Right atrium auricular region (tissue), 2 donors: Measurements from ENCODE around the gene CCDC194. TPM values are rescaled to one million over a fixed set of nuclear protein-coding genes. Genes with fewer than 3 reads are reported as not detected.

Source experiments
- DNase-seq: peaks from one replicate; pipeline ENCODE4 v3.0.0-alpha.2; 2019; ENCODE audit warnings: low spot score
- H3K27ac ChIP-seq, 2 donors: fragments of 200-600 bp; sonication (generic); 1 replicate in 1 of 2; 2 replicates in 1 of 2; pipeline ENCODE4 v1.5.1; 2016 to 2019
- H3K27me3 ChIP-seq, 2 donors: fragments of 200-600 bp; sonication (generic); one replicate each; pipeline versions ENCODE4 v1.5.1 to v1.6.0; 2017 to 2019
- H3K36me3 ChIP-seq: fragments of 200-600 bp; sonication (generic); one replicate; pipeline ENCODE4 v1.5.1; 2016
- H3K4me1 ChIP-seq, 2 donors: fragments of 200-600 bp; sonication (generic); one replicate each; pipeline versions ENCODE4 v1.5.1 to v1.6.0; 2017 to 2019
- H3K4me3 ChIP-seq, 2 donors: fragments of 200-600 bp; sonication (generic); 1 replicate in 1 of 2; 2 replicates in 1 of 2; pipeline ENCODE4 v1.5.1; 2017 to 2019; ENCODE audit warnings: mild to moderate bottlenecking in 1 of 2, moderate library complexity in 1 of 2
- H3K9me3 ChIP-seq, 2 donors: fragments of 200-600 bp; sonication (generic); one replicate each; pipeline ENCODE4 v1.5.1; 2019
- total RNA-seq, 2 donors: library from RNA; depleted of rRNA; stranded (reverse); fragments of >200 nt; gene quantifications; one replicate each; pipeline ENCODE4 v1.1.0, GENCODE V29; 2016
- TF ChIP-seq, protein P1 (sequence below), 2 donors: fragments of 200-600 bp; sonication (generic); IDR thresholded peaks; one replicate each; pipeline ENCODE4 v1.5.1; 2019; ENCODE audit warnings: antibody characterized with exemption in 2 of 2

CCDC194 gene
- total RNA-seq, 2 donors from 2014 or later: not detected

DNA sequence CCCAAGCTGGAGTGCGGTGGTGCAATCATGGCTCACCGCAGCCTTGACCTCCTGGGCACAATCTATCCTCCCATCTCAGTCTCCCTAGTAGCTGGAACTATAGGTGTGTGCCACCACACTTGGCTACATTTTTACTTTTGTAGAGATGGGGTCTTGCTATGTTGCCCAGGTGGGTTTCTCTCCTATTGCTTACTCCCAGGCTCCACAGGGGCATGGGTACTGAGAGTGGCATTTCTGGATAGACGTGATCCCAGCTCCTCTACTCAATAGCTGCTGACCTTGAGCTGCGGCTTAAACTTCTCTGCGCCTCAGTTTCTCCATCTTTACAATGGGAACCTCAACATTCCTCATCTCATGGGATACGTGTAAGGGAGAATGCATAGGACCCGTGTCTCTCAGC is 37.4 kb upstream of the CCDC194 start:
- H3K36me3 ChIP-seq: no peaks in the 10 kb centered on the region
- no peaks in the 10 kb centered on the region for H3K9me3 ChIP-seq
- no peaks in the 10 kb centered on the region for H3K4me1 ChIP-seq
- H3K27ac ChIP-seq: no peak overlapping the region
- H3K4me3 ChIP-seq: no peak overlapping the region
- TF ChIP-seq, protein P1, sequence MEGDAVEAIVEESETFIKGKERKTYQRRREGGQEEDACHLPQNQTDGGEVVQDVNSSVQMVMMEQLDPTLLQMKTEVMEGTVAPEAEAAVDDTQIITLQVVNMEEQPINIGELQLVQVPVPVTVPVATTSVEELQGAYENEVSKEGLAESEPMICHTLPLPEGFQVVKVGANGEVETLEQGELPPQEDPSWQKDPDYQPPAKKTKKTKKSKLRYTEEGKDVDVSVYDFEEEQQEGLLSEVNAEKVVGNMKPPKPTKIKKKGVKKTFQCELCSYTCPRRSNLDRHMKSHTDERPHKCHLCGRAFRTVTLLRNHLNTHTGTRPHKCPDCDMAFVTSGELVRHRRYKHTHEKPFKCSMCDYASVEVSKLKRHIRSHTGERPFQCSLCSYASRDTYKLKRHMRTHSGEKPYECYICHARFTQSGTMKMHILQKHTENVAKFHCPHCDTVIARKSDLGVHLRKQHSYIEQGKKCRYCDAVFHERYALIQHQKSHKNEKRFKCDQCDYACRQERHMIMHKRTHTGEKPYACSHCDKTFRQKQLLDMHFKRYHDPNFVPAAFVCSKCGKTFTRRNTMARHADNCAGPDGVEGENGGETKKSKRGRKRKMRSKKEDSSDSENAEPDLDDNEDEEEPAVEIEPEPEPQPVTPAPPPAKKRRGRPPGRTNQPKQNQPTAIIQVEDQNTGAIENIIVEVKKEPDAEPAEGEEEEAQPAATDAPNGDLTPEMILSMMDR (IDR thresholded peaks at IDR 0.05): no peak
- no peak for DNase-seq
- H3K27me3 ChIP-seq: no peaks in the 10 kb centered on the region

DNA sequence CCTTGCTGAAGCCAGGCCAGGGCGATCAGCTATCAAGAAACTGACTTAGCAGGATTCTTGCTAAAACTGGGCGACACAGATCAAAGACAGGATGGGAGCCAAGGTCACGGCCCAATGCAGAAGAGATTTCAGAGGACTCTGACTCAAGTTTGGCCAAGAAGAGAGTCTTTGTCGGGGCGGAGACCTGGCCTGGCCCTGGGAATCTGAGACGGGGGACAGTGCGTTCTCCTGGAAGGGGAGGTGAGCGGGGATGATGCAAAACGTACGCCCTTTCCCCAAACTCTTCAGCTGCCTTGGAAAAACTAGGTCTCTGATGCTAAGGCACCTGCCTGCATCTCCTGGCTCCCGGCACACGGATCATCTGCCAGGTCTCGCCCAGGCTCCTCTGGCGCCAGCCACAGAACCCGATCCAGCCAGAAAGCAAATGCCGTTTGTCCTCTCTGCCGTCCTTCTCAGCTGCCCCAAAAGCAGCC is 35.7 kb upstream of the CCDC194 start:
- H3K36me3 ChIP-seq: no peaks in the 10 kb centered on the region
- H3K27me3 ChIP-seq: no peaks in the 10 kb centered on the region
- no peaks in the 10 kb centered on the region for H3K9me3 ChIP-seq
- no peak for DNase-seq
- peaks cover 0 to 6% of the 10 kb centered on the region in 2 donors for H3K4me1 ChIP-seq
- TF ChIP-seq, protein P1 (IDR thresholded peaks at IDR 0.05): no peak
- no peak overlapping the region for H3K4me3 ChIP-seq
- H3K27ac ChIP-seq: no peak overlapping the region

DNA sequence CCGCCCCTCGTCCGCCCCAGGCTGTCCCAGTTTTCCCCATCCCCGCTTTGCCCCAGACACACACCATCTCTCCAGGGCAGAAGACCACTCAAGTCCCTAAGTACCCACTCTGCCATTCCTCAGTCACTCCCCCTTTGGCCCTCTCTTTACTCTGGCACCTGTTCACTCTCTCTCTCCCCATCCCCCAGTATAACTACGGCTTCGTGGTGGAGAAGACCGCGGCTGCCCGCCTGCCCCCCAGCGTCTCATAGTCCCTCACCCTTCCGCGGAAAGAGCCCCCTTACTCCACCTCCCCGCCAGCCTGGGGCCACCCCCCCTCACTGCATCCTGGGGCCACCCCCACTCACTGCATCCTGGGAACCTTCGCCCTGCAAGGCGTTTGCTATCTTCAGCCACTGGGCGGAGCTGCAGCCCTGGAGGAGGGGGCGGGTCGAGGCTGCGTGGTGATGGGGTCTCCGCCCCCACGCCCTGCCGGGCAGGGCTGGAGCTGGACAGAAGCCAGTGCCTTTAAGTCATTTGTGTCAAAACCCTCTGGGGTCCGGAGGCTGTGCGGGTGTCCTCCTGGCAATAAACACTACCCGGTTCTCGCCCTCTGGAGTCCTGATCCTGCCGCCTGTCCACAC is 30.9 kb upstream of the CCDC194 start:
- Histone ChIP-seq H3K4me1 (peaks cover 0 to 19% of the 10 kb centered on the region in 2 donors), H3K27ac (no peak overlapping the region)
- DNase-seq: no peak

DNA sequence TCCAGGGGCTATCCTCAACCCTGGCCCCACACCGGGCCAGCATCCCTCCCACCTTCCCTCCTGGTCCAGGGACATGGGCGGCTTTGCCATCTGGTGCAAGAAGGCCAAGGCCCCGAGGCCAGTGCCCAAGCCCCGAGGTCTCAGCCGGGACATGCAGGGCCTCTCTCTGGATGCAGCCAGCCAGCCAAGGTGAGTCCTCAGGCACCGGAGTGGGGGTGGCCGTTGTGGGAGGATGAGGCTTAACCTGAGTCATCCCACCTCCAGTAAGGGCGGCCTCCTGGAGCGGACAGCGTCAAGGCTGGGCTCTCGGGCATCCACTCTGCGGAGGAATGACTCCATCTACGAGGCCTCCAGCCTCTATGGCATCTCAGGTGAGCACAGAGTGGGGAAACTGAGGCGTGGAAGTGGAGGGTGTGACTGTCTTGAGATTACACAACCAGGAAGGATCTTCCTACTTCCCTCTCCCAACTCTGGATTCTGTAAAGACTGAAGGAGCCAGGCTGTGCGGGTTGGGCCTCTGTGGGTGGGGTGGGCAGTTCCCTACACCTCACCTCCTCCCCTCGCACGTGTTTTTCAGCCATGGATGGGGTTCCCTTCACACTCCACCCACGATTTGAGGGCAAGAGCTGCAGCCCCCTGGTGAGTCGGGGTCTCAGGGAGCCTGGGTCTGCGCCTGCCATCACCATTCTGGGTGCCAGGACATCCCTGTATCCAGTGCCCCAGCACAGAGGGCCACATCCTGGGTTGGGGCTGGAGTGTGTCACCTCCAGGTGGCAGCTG is 29.6 kb upstream of the CCDC194 start:
- Histone ChIP-seq H3K4me3 (no peak overlapping the region), H3K4me1 (peaks cover 0 to 25% of the 10 kb centered on the region in 2 donors), H3K9me3 (no peaks in the 10 kb centered on the region), H3K27me3 (no peaks in the 10 kb centered on the region), H3K27ac (no peak overlapping the region), H3K36me3 (no peaks in the 10 kb centered on the region)
- TF ChIP-seq, protein P1 (IDR thresholded peaks at IDR 0.05): no peak
- DNase-seq: no peak

More for the DNA sequence above, 30.9 kb upstream of the CCDC194 start:
- Histone ChIP-seq H3K27me3 (no peaks in the 10 kb centered on the region), H3K9me3 (no peaks in the 10 kb centered on the region), H3K36me3 (no peaks in the 10 kb centered on the region), H3K4me3 (no peak overlapping the region)
- TF ChIP-seq, protein P1 (IDR thresholded peaks at IDR 0.05): peak in 1 of 2 donors; percentile 57

DNA sequence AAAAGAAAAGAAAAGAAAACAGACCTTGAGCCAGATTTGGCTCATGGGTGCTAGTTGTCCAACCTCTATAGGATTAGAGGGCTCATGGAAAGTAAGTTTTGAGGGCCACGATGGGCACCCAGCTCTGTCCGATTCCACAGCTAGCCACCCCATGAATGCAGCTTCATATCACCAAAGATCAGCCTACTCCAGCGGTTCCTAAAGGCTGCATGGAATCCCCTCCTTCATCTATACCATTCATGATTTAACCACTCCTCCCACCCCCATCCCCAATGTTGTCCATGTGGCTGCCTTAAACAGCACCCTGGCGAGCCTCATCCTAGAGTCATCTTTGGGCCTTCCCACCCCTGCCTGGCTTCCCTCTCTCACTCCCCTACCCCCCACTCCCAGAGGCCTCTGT is 27.9 kb upstream of the CCDC194 start:
- H3K9me3 ChIP-seq: no peaks in the 10 kb centered on the region
- H3K27ac ChIP-seq: no peak overlapping the region
- peaks cover 0 to 25% of the 10 kb centered on the region in 2 donors for H3K4me1 ChIP-seq
- no peaks in the 10 kb centered on the region for H3K36me3 ChIP-seq
- TF ChIP-seq, protein P1 (IDR thresholded peaks at IDR 0.05): no peak
- DNase-seq: no peak
- no peaks in the 10 kb centered on the region for H3K27me3 ChIP-seq
- no peak overlapping the region for H3K4me3 ChIP-seq
